Measurements from ENCODE around the gene ATP2C1.
"Not testable (repeated sequence)": the region's sequence is repeated elsewhere in the genome, so short reads cannot be mapped to it uniquely, and the experiment has no call there.

Gene ATP2C1

DNA sequence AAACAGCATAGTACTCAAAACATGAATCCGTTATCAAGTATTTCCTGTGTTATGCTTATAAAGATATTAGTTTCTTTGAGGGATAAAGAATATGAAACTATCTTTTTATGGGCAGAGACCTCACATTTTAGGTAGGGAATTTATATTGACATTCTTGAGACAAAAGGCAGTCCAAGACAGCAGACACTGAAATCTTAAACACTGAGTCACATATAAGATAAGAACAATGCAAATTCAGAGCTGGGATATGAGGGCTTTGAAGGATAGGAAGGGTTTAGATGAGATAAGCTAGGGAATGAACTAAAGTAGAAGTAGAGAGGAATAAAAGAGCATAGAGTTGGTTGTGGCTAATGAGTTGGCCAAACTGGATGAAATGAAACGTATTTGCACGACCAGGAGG lies 74.3 kb downstream of the ATP2C1 start:
- DNase-seq, result no peak
- Mint-ChIP-seq H3K36me3 (ENCODE audit: low read depth) (peaks cover 62% of the 10 kb centered on the region), H3K4me1 (no peaks in the 10 kb centered on the region), H3K27me3 (ENCODE audit: low read depth, poor library complexity) (no peaks in the 10 kb centered on the region), H3K9me3 (no peaks in the 10 kb centered on the region), H3K4me3 (no peak overlapping the region), H3K27ac (no peak overlapping the region)
- no peak for TF ChIP-seq CTCF (IDR thresholded peaks at IDR 0.05)

- TF ChIP-seq CTCF (IDR thresholded peaks at IDR 0.05), result no peak
- Mint-ChIP-seq H3K36me3 (ENCODE audit: low read depth) (peaks cover 57% of the 10 kb centered on the region), H3K4me3 (no peak overlapping the region)
These were observed 75.7 kb downstream of the ATP2C1 start for GRCh38 chr3:130969621-130970020.

GRCh38 chr3:130971208-130971607 lies 77.3 kb downstream of the ATP2C1 start:
- peaks cover 43% of the 10 kb centered on the region for H3K36me3 Mint-ChIP-seq (ENCODE audit: low read depth)
- H3K9me3 Mint-ChIP-seq, result no peaks in the 10 kb centered on the region
- H3K27ac Mint-ChIP-seq, result no peak overlapping the region
- H3K27me3 Mint-ChIP-seq (ENCODE audit: low read depth, poor library complexity), result no peaks in the 10 kb centered on the region
- no peak overlapping the region for H3K4me3 Mint-ChIP-seq
- no peak for TF ChIP-seq CTCF (IDR thresholded peaks at IDR 0.05)
- H3K4me1 Mint-ChIP-seq, result no peaks in the 10 kb centered on the region
- DNase-seq, result no peak

More at GRCh38 chr3:130969621-130970020, 75.7 kb downstream of the ATP2C1 start:
- Mint-ChIP-seq H3K9me3 (no peaks in the 10 kb centered on the region), H3K27ac (no peak overlapping the region), H3K4me1 (no peaks in the 10 kb centered on the region), H3K27me3 (ENCODE audit: low read depth, poor library complexity) (no peaks in the 10 kb centered on the region)
- DNase-seq, result no peak

DNA sequence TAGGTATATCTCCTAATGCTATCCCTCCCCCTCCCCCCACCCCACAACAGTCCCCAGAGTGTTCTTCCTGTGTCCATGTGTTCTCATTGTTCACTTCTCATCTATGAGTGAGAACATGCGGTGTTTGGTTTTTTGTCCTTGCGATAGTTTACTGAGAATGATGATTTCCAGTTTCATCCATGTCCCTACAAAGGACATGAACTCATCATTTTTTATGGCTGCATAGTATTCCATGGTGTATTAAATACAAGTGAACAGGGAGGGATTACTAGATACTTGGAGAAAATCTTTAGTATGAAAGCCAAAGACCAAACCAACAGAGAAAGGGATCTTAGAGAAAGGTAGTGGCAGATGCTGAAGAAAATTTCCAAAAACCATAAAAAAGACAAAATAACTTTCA lies 78.7 kb downstream of the ATP2C1 start:
- peaks cover 37% of the 10 kb centered on the region for H3K36me3 Mint-ChIP-seq (ENCODE audit: low read depth)
- not testable (repeated sequence) for H3K27ac Mint-ChIP-seq; H3K27me3 Mint-ChIP-seq (ENCODE audit: low read depth, poor library complexity); H3K4me1 Mint-ChIP-seq; H3K4me3 Mint-ChIP-seq; H3K9me3 Mint-ChIP-seq; DNase-seq

GRCh38 chr3:130973406-130973805 lies 79.5 kb downstream of the ATP2C1 start:
- Mint-ChIP-seq H3K27ac (no peak overlapping the region), H3K36me3 (ENCODE audit: low read depth) (peaks cover 33% of the 10 kb centered on the region), H3K4me3 (no peak overlapping the region), H3K9me3 (no peaks in the 10 kb centered on the region), H3K27me3 (ENCODE audit: low read depth, poor library complexity) (no peaks in the 10 kb centered on the region), H3K4me1 (no peaks in the 10 kb centered on the region)
- no peak for TF ChIP-seq CTCF (IDR thresholded peaks at IDR 0.05)
- no peak for DNase-seq

DNA sequence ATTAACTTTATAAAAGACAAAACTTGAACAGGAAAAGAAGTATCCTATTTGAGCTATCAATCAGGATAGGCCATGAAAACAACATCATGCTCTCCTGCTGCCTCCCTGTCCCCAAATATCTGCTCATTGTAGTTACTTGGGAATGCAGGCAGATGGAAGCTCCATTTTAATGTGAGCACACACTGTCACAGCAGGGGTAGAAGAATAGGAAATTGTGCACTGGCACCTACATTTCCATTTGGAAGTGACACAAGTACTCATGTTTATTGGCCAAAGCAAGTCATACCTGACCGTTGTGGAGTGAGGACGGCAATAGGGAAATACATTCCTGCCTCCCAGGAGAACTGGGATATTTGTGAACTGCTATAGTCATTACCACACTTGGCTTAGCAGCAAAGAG lies 80.3 kb downstream of the ATP2C1 start:
- H3K4me3 Mint-ChIP-seq, result no peak overlapping the region
- no peaks in the 10 kb centered on the region for H3K4me1 Mint-ChIP-seq
- no peak for TF ChIP-seq CTCF (IDR thresholded peaks at IDR 0.05)
- no peak overlapping the region for H3K27ac Mint-ChIP-seq
- H3K9me3 Mint-ChIP-seq, result no peaks in the 10 kb centered on the region
- H3K36me3 Mint-ChIP-seq (ENCODE audit: low read depth), result peaks cover 31% of the 10 kb centered on the region
- no peaks in the 10 kb centered on the region for H3K27me3 Mint-ChIP-seq (ENCODE audit: low read depth, poor library complexity)
- no peak for DNase-seq

Measured in nephron progenitor cell (in vitro differentiated cells).